ENCODE data around the gene ARFGAP2.
A peak's percentile ranks its signal among the peaks of the same experiment; 100 is the strongest.

ARFGAP2 gene

GRCh38 chr11:47186700-47187695 lies 10.3 kb upstream of the ARFGAP2 start:
- DNase-seq: peak in 1 of 2 donors; percentile 31

- DNase-seq: peak in 1 of 2 donors; percentile 29
These were observed 9.5 kb upstream of the ARFGAP2 start, which contains the start of gene PACSIN3 for GRCh38 chr11:47186076-47186699. Gene PACSIN3, minus strand, starts transcription at chr11:47186434. Its CDS starts 3,707 bp downstream, at chr11:47182727.

- DNase-seq: peak in 1 of 2 donors; percentile 40
These were observed 8.8 kb upstream of the ARFGAP2 start for GRCh38 chr11:47185305-47186075.

- DNase-seq: peak; percentile 78 to 84
These were observed 8.1 kb upstream of the ARFGAP2 start for GRCh38 chr11:47184711-47185304.

- no peak for DNase-seq
These were observed 7.3 kb upstream of the ARFGAP2 start for GRCh38 chr11:47183969-47184368.

DNA sequence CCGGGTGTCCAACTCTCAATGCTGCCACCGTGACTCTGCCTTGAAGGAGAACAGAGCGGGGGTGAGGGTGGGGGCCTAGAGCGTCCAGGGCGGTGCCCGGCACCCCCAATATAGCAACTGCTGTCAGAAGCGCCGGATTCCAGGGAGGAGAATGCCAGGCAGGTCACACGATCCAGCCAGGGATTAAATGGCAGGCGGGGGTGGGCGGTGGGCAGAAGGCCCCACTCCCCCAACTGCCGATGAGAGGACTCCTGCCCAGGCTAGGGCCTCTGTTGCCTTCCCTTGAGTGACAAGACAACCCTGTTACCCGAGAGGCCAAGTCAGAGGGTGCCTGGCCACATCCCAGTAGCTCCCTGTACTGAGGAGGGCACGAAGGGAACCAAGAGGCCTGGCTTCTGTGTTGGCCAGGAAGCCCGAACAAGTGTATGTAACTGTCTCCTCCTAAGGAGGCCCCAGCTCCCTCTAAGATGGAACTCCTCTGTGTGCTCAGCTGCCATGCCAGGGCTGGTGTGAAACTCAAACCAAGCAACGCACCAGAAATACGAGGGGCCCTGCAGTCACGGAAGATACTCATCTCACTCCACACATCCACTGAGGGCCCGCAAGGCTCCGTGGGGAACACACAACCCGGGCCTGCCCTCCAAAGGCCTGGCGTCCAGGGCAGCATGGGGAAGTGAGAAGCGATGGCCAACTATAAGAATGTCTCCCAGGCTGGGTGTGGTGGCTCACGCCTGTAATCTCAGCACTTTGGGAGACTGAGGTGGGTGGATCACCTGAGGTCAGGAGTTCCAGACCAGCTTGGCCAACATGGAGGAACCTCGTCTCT lies 6.6 kb upstream of the ARFGAP2 start:
- no peak for DNase-seq

GRCh38 chr11:47182380-47182779 lies 5.7 kb upstream of the ARFGAP2 start:
- DNase-seq: no peak

DNA sequence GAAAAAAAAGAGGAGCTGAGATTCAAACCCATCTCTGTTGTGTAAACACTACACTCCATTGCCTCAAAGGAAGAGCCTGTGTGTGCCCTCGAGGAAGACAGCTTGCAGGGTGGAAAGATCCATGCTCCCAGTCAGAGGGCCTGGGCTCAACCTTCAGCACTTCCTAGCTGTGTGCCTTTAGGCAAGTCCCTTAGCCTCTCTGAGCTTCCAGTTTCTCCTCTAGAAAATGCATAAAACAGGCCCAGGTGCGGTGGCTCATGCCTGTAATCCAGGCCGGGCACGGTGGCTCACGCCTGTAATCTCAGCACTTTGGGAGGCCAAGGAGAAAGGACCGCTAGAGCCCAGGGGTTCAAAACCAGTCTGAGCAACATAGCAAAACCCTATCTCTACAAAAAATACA lies 4.6 kb upstream of the ARFGAP2 start:
- DNase-seq: no peak

- no peak for DNase-seq
These were observed 3.5 kb upstream of the ARFGAP2 start for GRCh38 chr11:47180006-47180787.

DNA sequence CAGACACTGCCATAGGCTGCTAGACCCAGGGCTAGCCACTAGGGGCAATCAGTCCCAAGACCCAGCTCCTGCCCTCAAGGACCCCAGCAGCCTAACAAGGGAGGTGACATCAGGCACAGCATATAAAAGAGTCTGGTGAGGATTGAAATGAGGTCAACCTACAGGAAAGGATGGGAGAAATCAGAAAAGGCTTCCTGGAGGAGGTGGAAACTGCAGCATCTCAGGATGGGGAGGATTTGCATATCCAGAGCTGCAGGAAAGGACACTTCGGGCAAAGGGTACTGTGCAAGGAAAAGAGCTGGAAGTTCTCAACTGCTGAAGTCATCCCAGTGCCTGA lies 2.9 kb upstream of the ARFGAP2 start:
- DNase-seq: peak; percentile 16 to 36

GRCh38 chr11:47178737-47179654 lies 2.3 kb upstream of the ARFGAP2 start:
- DNase-seq: no peak

DNA sequence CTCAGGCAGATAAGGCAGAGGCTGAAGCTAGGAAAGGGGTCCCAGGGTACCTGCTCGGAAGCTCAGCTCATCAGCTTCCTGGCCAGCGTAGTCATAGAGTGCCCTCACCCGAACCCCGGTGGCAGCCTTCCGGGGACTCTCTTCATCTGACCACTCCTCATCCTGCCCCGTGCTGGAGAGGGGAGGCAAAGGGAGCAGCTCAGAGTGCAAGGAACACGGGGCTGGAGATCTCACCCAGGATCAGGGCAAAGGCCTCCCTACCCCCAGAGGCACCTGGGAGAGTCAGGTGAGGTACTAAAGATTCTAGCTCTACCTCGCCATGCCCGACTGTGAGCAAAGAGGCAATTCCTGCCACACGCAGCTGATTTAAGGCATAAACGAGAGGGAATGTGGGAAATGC lies 1.6 kb upstream of the ARFGAP2 start:
- DNase-seq: no peak

- DNase-seq: no peak
These were observed 1.2 kb upstream of the ARFGAP2 start for GRCh38 chr11:47177846-47178245.

- peak; percentile 75 to 91 for DNase-seq
These were observed 658 bp upstream of the ARFGAP2 start for GRCh38 chr11:47177229-47177845.

DNA sequence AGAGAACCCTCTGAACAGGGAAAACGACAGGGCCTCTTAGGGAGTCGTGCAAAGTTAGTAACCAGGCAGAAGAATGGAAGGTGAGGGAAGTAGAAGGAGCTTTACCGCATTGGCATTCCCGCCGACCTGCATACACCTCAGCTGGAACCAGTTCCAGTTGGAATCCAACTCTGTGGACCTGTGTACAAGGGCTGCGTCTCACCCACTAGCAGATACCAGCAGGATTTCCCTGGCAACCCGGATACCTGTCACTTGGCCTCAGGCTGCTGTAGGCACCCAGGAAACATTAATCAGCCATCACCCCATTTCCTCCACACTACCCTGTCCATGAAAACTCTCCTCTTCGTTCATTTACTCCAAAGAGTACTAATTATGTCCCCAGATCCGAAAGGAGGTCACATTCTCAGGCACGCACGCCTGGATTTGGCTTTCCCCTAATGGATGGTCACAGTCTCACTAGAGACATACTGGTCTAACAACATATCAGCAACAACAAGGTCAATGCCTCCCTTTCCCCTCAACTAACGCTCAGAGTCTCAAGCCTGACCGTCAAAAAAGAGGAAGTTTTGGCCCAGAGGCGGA lies 842 bp downstream of the ARFGAP2 start:
- no peak for DNase-seq

DNA sequence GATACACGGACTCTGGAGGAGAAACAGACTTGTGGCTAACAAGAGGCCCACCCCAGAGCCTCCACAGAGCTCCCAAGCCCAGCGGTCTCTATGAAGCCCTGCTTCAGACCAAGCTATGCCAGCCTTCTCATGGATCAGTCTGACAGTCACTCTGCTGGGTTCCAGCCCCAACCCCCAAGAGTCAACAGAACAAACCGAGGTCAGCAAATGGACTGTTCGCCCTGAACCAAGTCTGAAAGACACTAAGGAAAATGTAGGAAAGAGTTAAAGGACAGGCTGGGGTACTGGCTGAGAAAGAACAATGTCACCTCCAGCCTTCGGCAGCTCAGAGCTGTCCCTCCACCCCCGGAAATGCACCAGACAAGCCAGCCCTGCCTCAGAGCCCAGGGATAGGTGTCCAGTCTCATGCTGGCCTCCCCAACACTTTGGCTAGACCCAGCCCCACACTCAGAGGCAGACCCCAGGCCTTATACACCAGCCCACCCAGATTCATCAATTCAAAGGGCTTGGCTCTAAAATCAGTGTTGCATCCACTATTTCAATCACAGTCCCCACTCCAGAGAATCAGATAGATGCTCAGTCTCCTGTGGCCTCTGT lies 3.8 kb downstream of the ARFGAP2 start:
- no peak for DNase-seq

GRCh38 chr11:47171856-47172255 lies 4.8 kb downstream of the ARFGAP2 start:
- no peak for DNase-seq

- DNase-seq: no peak
These were observed 5.4 kb downstream of the ARFGAP2 start for GRCh38 chr11:47171061-47171838.

Data from hippocampal formation (tissue), 2 donors.